ENCODE data around the gene THAP11.

- TF ChIP-seq CTCF (IDR thresholded peaks at IDR 0.05) = peak; percentile 81 to 96 (median 89)
- TF ChIP-seq POLR2A (IDR thresholded peaks at IDR 0.05) = no peak
These were observed 41.7 kb downstream of the THAP11 start for GRCh38 chr16:67883872-67884261.
